ENCODE measurements around the gene DDX10.

DDX10 gene

GRCh38 chr11:108897916-108898315 is 233.0 kb downstream of the DDX10 start:
- DNase-seq (ENCODE audit: low read depth in 3 of 3, low spot score in 1 of 3) = no peak

GRCh38 chr11:108901359-108901758 is 236.5 kb downstream of the DDX10 start:
- DNase-seq (ENCODE audit: low read depth in 3 of 3, low spot score in 1 of 3) = no peak

- no peak for DNase-seq (ENCODE audit: low read depth in 3 of 3, low spot score in 1 of 3)
Observed at GRCh38 chr11:108902027-108902469, 237.2 kb downstream of the DDX10 start.

- no peak for DNase-seq (ENCODE audit: low read depth in 3 of 3, low spot score in 1 of 3)
Observed at GRCh38 chr11:108904480-108904879, 239.6 kb downstream of the DDX10 start.

GRCh38 chr11:108906329-108906728 is 241.5 kb downstream of the DDX10 start:
- DNase-seq (ENCODE audit: low read depth in 3 of 3, low spot score in 1 of 3) = no peak

- DNase-seq (ENCODE audit: low read depth in 3 of 3, low spot score in 1 of 3) = no peak
Observed at GRCh38 chr11:108906826-108907225, 242.0 kb downstream of the DDX10 start.

GRCh38 chr11:108909041-108909440 is 244.2 kb downstream of the DDX10 start:
- DNase-seq (ENCODE audit: low read depth in 3 of 3, low spot score in 1 of 3) = no peak

- DNase-seq (ENCODE audit: low read depth in 3 of 3, low spot score in 1 of 3) = no peak
Observed at GRCh38 chr11:108909921-108910320, 245.1 kb downstream of the DDX10 start.

- no peak for DNase-seq (ENCODE audit: low read depth in 3 of 3, low spot score in 1 of 3)
Observed at GRCh38 chr11:108912581-108912980, 247.7 kb downstream of the DDX10 start.

- no peak for DNase-seq (ENCODE audit: low read depth in 3 of 3, low spot score in 1 of 3)
Observed at GRCh38 chr11:108913204-108913603, 248.3 kb downstream of the DDX10 start.

- no peak for DNase-seq (ENCODE audit: low read depth in 3 of 3, low spot score in 1 of 3)
Observed at GRCh38 chr11:108914211-108914610, 249.3 kb downstream of the DDX10 start.

GRCh38 chr11:108914981-108915380 is 250.1 kb downstream of the DDX10 start:
- no peak for DNase-seq (ENCODE audit: low read depth in 3 of 3, low spot score in 1 of 3)

- DNase-seq (ENCODE audit: low read depth in 3 of 3, low spot score in 1 of 3) = no peak
Observed at GRCh38 chr11:108915666-108916065, 250.8 kb downstream of the DDX10 start.

GRCh38 chr11:108916290-108916689 is 251.4 kb downstream of the DDX10 start:
- DNase-seq (ENCODE audit: low read depth in 3 of 3, low spot score in 1 of 3) = no peak

GRCh38 chr11:108916935-108917334 is 252.1 kb downstream of the DDX10 start:
- no peak for DNase-seq (ENCODE audit: low read depth in 3 of 3, low spot score in 1 of 3)

- DNase-seq (ENCODE audit: low read depth in 3 of 3, low spot score in 1 of 3) = no peak
Observed at GRCh38 chr11:108921211-108921610, 256.3 kb downstream of the DDX10 start.

- DNase-seq (ENCODE audit: low read depth in 3 of 3, low spot score in 1 of 3) = no peak
Observed at GRCh38 chr11:108922241-108922640, 257.4 kb downstream of the DDX10 start.

GRCh38 chr11:108923413-108923812 is 258.5 kb downstream of the DDX10 start:
- DNase-seq (ENCODE audit: low read depth in 3 of 3, low spot score in 1 of 3) = no peak

GRCh38 chr11:108926171-108926840 is 261.4 kb downstream of the DDX10 start:
- DNase-seq (ENCODE audit: low read depth in 3 of 3, low spot score in 1 of 3) = no peak

GRCh38 chr11:108926841-108927577 is 262.1 kb downstream of the DDX10 start:
- no peak for DNase-seq (ENCODE audit: low read depth in 3 of 3, low spot score in 1 of 3)

GRCh38 chr11:108927791-108928545 is 263.1 kb downstream of the DDX10 start:
- no peak for DNase-seq (ENCODE audit: low read depth in 3 of 3, low spot score in 1 of 3)

- DNase-seq (ENCODE audit: low read depth in 3 of 3, low spot score in 1 of 3) = no peak
Observed at GRCh38 chr11:108929241-108929640, 264.4 kb downstream of the DDX10 start.
